Head of caudate nucleus (tissue), 42 donors: Measurements from ENCODE around the gene KRTAP10-6.
"Not testable (repeated sequence)": the region's sequence is repeated elsewhere in the genome, so short reads cannot be mapped to it uniquely, and the experiment has no call there.

ENCODE experiments used
- DNase-seq, 42 donors: peaks; one replicate each; pipeline versions ENCODE4 v3.0.0 to v3.0.0-alpha.2; 2020 to 2021; ENCODE audit warnings: mixed read lengths in 7 of 42
- intact Hi-C: fragments of 100-400 bp; cut with DNase I; formaldehyde crosslinking; loops from one replicate; pipeline ENCODE4 v1.15.0; 2022

The KRTAP10-6 gene

DNA sequence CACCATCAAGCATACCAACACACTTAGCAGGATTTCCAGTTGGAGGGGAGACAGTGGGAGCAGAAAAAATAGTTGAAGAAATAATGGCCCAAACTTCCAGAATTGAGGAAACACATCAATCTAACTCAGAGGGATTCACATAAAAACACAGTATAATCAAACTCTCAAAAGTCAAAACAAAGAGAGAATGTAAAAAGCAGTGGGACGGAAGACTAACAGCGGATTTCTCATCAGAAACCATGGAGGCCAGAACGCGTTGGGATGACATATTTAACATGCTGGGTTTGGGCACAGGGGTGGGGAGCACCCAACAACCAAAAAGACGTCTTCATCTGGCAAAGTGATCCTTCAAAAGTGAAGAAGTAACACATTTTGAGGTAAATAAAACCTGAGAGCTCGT is 27.6 kb upstream of the KRTAP10-6 start:
- DNase-seq: no peak
- intact Hi-C loops: no loop called here

DNA sequence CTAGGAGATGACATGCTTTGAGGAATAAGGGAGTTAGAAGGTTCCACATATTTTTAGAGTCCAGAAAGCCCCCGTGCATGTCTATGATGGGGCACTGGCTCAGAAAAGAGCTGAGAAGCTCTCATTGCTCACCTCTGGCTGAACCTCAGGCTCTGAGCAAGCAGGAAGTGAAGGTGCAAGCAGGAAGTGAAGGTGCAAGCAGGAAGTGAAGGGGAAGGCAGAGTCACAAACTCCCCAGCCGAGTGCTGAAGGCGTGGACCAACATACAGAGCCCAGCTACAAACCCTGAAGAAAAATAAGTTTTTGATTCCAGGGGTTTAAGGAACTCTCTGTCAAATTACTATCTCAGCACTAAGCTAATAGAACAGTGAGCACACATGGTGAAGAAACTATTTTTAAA is 26.6 kb upstream of the KRTAP10-6 start:
- DNase-seq: no peak
- intact Hi-C loops: no loop called here

GRCh38 chr21:44618504-44618903 is 26.2 kb upstream of the KRTAP10-6 start:
- peak in 11 of 42 donors; percentile 6 to 45 (median 20) for DNase-seq
- intact Hi-C loops: no loop called here

- intact Hi-C loops: no loop called here
- DNase-seq: no peak
Observed at GRCh38 chr21:44617071-44617501, 24.8 kb upstream of the KRTAP10-6 start.

- intact Hi-C loops: no loop called here
- no peak for DNase-seq
Observed at GRCh38 chr21:44616591-44616926, 24.3 kb upstream of the KRTAP10-6 start.

DNA sequence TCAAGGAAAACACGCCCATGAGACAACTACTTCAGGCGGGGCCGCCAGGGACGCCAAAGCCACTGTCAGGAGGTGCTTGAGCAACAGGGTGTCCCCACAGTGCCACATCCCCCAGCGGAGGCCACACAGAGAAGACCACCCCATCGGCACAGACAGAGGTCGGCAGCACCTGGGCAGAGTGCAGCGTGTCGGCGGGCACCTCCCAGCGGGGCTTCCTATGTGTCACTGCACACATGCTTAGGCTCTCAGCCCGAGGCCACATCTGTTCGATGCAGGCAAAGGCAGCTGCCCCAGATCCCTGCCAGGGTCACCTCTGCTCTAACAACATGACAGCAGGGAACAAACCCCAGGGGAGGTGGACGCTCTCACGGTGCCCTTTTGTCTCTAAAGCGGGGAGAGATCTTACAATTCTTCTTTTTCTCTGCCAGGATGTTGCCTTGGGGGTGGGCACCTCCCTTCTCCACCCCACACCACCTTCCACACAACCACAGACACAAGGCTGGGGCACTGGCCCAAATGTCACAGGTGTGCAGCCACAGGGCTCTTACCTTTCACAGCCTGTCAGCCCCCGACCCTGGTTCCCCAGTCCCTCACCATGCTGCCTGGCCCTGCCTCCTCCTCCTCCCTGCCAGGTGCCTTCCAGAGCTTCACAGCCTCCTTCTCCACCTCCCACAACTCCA is 23.7 kb upstream of the KRTAP10-6 start:
- intact Hi-C loops: no loop called here
- DNase-seq: no peak

GRCh38 chr21:44615466-44615865 is 23.2 kb upstream of the KRTAP10-6 start:
- intact Hi-C loops: no loop called here
- DNase-seq: no peak

DNA sequence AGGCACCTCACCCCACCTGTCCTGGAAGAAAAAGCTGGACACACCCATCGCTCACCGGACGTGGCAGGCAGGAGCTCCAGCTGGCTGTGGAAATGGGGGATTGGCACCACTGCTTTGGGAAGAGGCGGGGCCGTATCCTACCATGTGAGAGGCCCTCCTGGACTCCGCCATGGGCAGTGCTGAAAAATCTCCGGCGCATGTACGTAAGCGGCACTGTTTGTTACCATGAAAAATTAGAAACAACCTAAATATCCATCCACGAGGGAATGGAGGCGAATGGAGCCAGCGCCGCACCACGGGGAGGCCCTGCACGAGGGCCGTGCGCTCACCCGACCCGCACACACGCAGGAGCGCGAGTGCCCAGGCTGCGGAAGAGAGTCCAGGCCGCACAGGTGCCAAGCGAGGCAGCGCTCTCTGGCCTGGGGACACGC is 22.7 kb upstream of the KRTAP10-6 start:
- intact Hi-C loops: no loop called here
- no peak for DNase-seq

GRCh38 chr21:44614161-44614631 is 21.9 kb upstream of the KRTAP10-6 start:
- no peak for DNase-seq
- intact Hi-C loops: no loop called here

DNA sequence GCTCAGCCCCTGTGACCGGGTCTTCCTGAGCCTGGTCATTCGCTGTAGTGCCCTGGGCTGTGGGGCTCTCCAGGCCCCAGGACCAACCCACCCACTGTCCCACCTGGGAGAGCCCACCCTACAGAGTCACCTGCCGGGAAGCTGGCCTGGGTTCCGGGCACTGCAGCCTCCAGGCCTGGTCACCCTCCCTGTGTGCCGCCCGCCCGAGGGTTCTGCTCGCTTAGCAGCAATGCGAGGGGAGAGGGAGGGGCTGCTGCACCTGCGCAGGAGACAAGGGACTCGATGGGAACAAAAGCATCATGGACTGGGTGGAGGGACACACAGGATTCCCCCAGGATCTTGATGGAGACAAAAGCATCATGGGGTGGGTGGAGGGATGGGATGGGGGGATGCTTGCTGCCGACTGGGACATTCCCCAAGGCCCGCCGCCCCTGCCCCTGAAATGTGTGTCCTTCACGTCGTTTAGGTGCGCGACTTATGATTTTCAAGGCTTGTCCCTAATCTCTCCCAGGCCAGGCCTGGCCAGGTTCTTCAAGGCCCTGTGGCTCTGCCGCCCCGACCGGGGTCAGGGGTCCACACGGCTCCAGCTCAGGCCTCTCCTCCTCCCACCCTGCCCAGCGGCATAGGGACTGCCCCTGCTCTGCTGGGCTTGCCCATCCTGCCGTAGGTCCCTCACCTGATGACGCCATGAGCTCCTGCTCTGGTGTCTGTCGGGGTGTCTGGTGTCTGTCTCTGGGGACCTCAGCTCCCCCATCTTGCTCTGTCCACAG is 21.3 kb upstream of the KRTAP10-6 start:
- intact Hi-C loops: no loop called here
- no peak for DNase-seq

DNA sequence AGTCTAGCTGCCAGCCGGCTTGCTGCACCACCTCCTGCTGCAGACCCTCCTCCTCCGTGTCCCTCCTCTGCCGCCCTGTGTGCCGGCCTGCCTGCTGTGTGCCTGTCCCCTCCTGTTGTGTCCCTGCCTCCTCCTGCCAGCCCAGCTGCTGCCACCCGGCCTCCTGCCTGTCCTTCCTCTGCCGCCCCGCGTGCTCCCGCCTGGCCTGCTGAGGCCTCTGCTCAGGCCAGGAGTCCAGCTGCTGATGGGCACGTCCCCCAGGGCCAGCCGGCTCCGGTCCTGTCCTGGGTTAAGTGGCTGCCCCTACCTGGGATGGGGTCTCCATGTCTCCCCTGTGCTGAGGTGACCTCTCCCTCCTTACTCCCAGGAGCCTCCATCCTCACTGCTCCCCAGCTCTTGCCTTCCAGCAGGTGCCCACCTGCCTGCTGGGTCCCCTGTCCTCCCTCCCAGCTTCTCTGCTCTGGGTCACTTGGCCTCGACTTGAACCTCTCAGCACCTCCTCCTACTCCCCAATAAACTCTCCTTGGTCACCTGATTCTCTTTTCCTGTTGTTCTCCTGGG is 20.4 kb upstream of the KRTAP10-6 start:
- DNase-seq: no peak
- intact Hi-C loops: no loop called here

DNA sequence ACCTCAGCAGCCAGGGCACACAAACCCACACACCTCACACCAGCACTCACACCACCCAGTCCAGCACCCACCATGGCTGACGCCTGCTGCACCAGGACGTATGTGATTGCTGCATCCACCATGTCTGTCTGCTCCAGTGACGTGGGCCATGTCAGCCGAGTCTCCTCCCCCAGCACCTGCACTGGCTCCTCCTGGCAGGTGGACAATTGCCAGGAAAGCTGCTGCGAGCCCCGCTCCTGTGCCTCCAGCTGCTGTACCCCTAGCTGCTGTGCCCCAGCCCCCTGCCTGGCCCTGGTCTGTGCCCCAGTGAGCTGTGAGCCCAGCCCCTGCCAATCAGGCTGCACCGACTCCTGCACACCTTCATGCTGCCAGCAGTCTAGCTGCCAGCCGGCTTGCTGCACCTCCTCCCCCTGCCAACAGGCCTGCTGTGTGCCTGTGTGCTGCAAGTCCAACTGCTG is 19.8 kb upstream of the KRTAP10-6 start, which contains the start of gene KRTAP10-8:
TSS of gene KRTAP10-8 (plus strand) at position 51 of the 458 bp plus-strand sequence. CDS start at position 73, 22 bp downstream.
- DNase-seq: no peak
- intact Hi-C loops: no loop called here

DNA sequence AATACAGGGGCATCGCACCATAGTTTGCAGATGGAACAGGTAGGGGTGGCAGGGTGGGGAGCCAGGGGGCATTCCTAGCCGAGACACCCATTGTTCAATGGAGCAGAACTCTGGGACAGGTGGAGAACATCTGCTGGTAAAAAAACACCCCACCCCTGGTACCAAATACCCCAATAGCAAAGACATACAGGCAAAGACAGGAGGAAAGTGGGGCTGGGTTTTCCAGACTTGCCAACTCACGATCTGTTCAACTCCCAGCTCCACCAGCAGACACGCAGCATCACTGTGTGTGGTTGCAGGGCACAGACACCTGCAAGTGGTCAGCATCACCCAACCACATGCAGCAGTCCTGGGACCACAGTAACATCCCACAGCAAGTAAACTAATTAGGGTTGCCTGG is 19.2 kb upstream of the KRTAP10-6 start:
- intact Hi-C loops: no loop called here
- DNase-seq: no peak

- intact Hi-C loops, DNase-seq: not testable (repeated sequence)
Observed at GRCh38 chr21:44610157-44610843, 18.0 kb upstream of the KRTAP10-6 start.

DNA sequence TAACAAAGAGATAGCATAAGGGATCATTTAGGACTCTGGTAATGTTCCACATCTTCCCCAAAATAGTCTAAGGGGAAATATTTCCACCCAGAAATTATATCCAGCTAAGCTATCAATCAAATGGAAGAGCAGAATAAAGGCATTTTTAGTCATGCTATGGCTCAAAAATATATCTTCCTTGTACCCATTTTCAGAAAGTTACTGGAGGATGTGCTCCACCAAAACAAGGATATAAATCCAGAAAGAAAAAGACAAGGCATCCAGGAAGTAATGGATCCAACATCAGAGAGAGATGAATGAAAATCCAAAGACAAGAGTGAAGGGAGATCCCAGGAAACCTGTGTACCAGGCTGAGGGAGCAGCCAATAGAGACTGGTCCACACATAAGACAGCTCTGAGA is 16.9 kb upstream of the KRTAP10-6 start:
- intact Hi-C loops: no loop called here
- no peak for DNase-seq

DNA sequence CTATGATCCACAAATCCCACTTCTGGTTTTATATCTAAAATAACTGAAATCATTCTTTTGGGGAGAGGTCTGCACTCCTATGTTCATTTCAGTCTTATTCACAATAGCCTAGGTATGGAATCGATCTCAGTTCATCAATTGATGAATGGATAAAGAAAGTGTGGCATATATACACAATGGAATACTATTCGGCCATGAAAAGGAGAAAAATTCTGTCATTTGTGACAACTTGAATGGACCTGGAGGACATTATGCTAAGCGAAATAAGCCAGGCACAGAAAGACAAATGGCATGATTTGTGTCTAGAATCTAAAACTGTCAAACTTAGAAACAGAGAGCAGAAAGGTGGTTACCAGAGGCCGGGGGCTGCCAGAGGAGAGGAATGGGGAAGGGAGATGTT is 14.2 kb upstream of the KRTAP10-6 start:
- no peak for DNase-seq
- intact Hi-C loops: no loop called here

DNA sequence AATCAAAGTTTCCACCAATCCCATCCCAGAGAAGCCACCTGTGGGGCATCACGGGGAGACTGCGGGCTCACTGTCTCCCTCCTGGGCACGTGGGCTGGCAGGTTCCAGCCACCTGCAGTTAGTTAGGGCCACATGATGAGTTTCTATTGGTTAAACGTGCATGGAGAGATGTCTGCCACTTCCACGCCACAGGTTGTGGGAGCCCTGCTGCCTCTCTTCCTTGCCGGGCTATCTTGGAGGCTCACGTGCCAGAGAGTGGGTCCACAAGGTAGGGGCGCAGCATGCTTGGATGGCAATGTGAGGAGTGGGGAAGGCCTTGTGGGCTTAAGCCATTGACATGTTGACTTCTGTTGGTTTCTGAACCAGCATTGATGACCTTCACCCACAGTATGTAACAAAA is 11.6 kb upstream of the KRTAP10-6 start:
- intact Hi-C loops: no loop called here
- DNase-seq: no peak

DNA sequence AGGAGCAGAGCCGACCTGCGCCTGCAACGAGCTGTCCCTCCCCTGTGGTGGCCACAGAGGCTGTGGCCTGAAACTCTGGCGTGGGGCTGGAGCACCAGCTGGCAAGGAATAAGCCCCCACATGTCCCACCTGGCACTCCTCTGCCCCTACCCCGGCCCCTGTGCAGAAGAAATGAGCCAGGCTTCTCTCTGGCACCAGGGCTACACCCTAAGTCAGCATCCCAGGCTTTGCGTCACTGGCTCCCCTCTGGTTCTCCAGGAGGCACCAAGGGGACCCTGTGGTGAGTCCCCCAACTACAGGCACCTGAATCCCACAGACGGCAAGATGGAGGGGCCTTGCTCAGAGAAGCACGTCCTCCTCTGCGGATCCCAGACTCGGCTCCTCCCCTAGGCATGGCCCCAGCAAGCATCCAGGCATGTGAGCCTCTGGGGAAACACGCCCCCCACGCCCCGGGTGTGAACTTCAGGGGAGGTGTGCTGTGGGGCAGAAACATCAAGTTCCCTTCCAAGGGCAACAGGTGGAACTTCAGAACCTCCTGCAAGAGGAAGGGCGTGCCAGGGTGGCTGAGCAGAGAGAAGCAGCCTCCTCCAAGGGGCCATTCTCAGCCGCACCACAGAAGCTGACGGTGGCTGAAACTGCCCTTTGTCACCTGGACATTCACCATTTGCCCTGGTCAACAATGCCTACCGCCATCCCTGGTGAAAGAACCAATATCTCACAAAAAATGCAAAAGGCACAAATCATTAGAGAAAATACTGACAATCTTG is 11.0 kb upstream of the KRTAP10-6 start:
- DNase-seq: no peak
- intact Hi-C loops: no loop called here

DNA sequence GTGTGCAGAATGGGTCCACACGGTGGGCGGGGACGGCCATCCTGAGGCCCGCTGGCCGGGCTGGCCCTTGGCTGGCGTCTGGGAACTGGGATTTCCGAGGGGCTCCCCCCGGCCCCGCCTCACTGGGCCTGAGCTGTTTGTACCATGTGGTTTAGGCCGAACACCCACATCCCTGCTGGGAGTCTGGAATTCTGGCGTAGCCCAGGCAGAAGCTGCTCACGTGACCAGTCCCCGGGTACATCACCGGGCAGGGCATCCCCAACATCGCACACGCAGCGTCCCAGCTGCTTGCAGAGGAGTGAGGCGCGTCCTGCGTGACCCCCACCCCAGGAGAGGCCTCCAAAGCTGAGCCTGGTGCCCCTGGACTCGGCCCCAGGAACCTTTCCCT is 10.2 kb upstream of the KRTAP10-6 start:
- DNase-seq: no peak
- intact Hi-C loops: no loop called here
